ENCODE data around the gene GNB1. TPM values are rescaled to one million over a fixed set of nuclear protein-coding genes. Genes with fewer than 3 reads are reported as not detected.

The GNB1 gene
- total RNA-seq, 1 donor from 2014 or later: 257 TPM

GRCh38 chr1:1880617-1881312, 10.1 kb downstream of the GNB1 start:
- TF ChIP-seq CTCF (IDR thresholded peaks at IDR 0.05; ENCODE audit: insufficient read depth, low read length, poor library complexity, severe bottlenecking): no peak
- Histone ChIP-seq H3K36me3 (ENCODE audit: control insufficient read depth, insufficient read depth, low read length) (peaks cover 2% of the 10 kb centered on the region), H3K27me3 (ENCODE audit: control insufficient read depth, insufficient read depth, low read length) (no peaks in the 10 kb centered on the region), H3K4me3 (ENCODE audit: low read depth, low read length) (no peak overlapping the region)
- DNase-seq (ENCODE audit: low read depth): no peak

DNA sequence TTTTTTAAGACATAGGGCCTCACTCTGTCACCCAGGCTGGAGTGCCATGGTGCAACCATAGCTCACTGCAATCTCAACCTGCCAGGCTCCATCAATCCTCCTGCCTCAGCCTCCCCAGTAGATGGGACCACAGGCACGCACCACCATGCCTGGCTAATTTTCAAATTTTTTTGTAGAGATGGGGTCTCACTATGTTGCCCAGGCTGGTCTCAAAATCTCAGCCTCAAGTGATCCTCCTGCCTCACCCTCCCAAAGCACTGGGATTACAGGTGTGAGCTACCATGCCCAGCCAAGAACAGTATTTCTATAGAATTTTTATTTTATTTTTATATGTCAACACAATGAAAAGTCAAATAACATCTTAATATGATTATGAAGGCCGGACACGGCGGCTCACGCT, 10.9 kb downstream of the GNB1 start:
- H3K4me3 ChIP-seq (ENCODE audit: low read depth, low read length): no peak overlapping the region
- DNase-seq (ENCODE audit: low read depth): no peak
- H3K36me3 ChIP-seq (ENCODE audit: control insufficient read depth, insufficient read depth, low read length): peaks cover 2% of the 10 kb centered on the region
- no peak for TF ChIP-seq CTCF (IDR thresholded peaks at IDR 0.05; ENCODE audit: insufficient read depth, low read length, poor library complexity, severe bottlenecking)
- H3K27me3 ChIP-seq (ENCODE audit: control insufficient read depth, insufficient read depth, low read length): no peaks in the 10 kb centered on the region

DNA sequence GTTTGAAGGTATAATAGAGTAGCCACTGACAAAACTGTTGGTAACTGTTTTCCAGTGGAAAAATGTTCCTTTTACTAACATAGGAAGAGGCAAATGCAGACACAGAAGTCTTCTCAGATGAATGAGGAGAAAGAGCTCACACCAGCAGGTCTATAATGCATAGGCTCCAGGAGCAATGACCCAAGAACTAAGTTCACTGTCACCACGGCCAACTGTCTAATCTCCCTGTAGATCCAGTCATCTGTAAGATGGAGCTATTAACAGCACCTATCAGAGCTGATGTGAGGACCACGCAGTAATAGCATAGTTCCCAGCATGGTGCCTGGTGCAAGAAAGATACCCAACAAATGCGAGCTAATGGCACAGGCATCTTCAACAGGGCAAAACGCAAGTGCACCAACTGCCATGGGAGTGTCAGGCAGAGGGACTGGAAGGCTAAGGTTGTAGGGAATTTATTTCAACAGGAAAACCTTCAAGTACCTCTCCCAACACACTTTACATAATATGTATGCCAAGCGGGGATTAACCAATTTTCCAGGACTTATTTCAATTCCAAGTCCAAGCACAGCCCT, 12.9 kb downstream of the GNB1 start:
- TF ChIP-seq CTCF (IDR thresholded peaks at IDR 0.05; ENCODE audit: insufficient read depth, low read length, poor library complexity, severe bottlenecking): no peak

DNA sequence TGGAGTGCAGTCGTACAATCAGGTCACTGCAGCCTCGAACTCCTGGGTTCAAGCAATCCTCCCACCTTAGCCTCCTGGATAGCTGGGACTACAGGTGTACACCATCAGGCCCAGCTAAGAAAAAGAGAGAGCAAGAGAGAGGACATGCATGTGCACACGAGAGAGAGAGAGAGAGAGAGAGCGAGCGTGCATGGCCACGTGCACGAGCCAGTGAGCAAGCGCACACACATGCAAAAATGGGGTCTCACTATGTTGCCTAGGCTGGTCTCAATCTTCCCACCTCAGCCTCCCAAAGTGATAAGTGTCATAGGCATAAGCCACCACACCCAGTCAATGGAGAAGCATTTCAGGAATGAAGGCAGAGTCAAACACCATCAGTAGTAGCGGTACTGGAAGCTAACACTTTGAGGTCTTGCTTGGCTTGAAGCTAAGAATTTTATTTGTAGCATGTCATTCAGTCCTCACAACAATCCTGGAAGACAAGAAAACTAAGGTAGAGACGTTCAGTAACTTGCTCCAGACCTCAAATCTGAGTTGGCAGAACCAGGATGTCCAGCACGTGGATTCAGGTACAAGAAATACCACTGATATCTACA, 14.5 kb downstream of the GNB1 start:
- DNase-seq (ENCODE audit: low read depth): no peak
- H3K27me3 ChIP-seq (ENCODE audit: control insufficient read depth, insufficient read depth, low read length): no peaks in the 10 kb centered on the region
- no peak for TF ChIP-seq CTCF (IDR thresholded peaks at IDR 0.05; ENCODE audit: insufficient read depth, low read length, poor library complexity, severe bottlenecking)
- H3K4me3 ChIP-seq (ENCODE audit: low read depth, low read length): no peak overlapping the region
- H3K36me3 ChIP-seq (ENCODE audit: control insufficient read depth, insufficient read depth, low read length): peaks cover 4% of the 10 kb centered on the region

More for the DNA sequence above, 12.9 kb downstream of the GNB1 start:
- H3K36me3 ChIP-seq (ENCODE audit: control insufficient read depth, insufficient read depth, low read length): peaks cover 2% of the 10 kb centered on the region
- no peak overlapping the region for H3K4me3 ChIP-seq (ENCODE audit: low read depth, low read length)
- H3K27me3 ChIP-seq (ENCODE audit: control insufficient read depth, insufficient read depth, low read length): no peaks in the 10 kb centered on the region
- no peak for DNase-seq (ENCODE audit: low read depth)

GRCh38 chr1:1875932-1876331, 15.0 kb downstream of the GNB1 start:
- H3K4me3 ChIP-seq (ENCODE audit: low read depth, low read length): no peak overlapping the region
- no peak for DNase-seq (ENCODE audit: low read depth)
- H3K27me3 ChIP-seq (ENCODE audit: control insufficient read depth, insufficient read depth, low read length): no peaks in the 10 kb centered on the region
- TF ChIP-seq CTCF (IDR thresholded peaks at IDR 0.05; ENCODE audit: insufficient read depth, low read length, poor library complexity, severe bottlenecking): no peak
- peaks cover 4% of the 10 kb centered on the region for H3K36me3 ChIP-seq (ENCODE audit: control insufficient read depth, insufficient read depth, low read length)

Measured in kidney epithelial cell (primary cell).